ENCODE measurements around the gene TCTN2. TPM values are rescaled to one million over a fixed set of nuclear protein-coding genes. Genes with fewer than 3 reads are reported as not detected.

TCTN2 gene
- total and polyA plus RNA-seq, 9 of the 15 experiments (the other 6 are each of a cell fraction or from before 2014, with no cell fraction given) = 0.58 to 5.5 (median 3.6) TPM

- TF ChIP-seq NKRF (IDR thresholded peaks at IDR 0.05; ENCODE audit: borderline replicate concordance) = no peak
- TF ChIP-seq, protein P1, sequence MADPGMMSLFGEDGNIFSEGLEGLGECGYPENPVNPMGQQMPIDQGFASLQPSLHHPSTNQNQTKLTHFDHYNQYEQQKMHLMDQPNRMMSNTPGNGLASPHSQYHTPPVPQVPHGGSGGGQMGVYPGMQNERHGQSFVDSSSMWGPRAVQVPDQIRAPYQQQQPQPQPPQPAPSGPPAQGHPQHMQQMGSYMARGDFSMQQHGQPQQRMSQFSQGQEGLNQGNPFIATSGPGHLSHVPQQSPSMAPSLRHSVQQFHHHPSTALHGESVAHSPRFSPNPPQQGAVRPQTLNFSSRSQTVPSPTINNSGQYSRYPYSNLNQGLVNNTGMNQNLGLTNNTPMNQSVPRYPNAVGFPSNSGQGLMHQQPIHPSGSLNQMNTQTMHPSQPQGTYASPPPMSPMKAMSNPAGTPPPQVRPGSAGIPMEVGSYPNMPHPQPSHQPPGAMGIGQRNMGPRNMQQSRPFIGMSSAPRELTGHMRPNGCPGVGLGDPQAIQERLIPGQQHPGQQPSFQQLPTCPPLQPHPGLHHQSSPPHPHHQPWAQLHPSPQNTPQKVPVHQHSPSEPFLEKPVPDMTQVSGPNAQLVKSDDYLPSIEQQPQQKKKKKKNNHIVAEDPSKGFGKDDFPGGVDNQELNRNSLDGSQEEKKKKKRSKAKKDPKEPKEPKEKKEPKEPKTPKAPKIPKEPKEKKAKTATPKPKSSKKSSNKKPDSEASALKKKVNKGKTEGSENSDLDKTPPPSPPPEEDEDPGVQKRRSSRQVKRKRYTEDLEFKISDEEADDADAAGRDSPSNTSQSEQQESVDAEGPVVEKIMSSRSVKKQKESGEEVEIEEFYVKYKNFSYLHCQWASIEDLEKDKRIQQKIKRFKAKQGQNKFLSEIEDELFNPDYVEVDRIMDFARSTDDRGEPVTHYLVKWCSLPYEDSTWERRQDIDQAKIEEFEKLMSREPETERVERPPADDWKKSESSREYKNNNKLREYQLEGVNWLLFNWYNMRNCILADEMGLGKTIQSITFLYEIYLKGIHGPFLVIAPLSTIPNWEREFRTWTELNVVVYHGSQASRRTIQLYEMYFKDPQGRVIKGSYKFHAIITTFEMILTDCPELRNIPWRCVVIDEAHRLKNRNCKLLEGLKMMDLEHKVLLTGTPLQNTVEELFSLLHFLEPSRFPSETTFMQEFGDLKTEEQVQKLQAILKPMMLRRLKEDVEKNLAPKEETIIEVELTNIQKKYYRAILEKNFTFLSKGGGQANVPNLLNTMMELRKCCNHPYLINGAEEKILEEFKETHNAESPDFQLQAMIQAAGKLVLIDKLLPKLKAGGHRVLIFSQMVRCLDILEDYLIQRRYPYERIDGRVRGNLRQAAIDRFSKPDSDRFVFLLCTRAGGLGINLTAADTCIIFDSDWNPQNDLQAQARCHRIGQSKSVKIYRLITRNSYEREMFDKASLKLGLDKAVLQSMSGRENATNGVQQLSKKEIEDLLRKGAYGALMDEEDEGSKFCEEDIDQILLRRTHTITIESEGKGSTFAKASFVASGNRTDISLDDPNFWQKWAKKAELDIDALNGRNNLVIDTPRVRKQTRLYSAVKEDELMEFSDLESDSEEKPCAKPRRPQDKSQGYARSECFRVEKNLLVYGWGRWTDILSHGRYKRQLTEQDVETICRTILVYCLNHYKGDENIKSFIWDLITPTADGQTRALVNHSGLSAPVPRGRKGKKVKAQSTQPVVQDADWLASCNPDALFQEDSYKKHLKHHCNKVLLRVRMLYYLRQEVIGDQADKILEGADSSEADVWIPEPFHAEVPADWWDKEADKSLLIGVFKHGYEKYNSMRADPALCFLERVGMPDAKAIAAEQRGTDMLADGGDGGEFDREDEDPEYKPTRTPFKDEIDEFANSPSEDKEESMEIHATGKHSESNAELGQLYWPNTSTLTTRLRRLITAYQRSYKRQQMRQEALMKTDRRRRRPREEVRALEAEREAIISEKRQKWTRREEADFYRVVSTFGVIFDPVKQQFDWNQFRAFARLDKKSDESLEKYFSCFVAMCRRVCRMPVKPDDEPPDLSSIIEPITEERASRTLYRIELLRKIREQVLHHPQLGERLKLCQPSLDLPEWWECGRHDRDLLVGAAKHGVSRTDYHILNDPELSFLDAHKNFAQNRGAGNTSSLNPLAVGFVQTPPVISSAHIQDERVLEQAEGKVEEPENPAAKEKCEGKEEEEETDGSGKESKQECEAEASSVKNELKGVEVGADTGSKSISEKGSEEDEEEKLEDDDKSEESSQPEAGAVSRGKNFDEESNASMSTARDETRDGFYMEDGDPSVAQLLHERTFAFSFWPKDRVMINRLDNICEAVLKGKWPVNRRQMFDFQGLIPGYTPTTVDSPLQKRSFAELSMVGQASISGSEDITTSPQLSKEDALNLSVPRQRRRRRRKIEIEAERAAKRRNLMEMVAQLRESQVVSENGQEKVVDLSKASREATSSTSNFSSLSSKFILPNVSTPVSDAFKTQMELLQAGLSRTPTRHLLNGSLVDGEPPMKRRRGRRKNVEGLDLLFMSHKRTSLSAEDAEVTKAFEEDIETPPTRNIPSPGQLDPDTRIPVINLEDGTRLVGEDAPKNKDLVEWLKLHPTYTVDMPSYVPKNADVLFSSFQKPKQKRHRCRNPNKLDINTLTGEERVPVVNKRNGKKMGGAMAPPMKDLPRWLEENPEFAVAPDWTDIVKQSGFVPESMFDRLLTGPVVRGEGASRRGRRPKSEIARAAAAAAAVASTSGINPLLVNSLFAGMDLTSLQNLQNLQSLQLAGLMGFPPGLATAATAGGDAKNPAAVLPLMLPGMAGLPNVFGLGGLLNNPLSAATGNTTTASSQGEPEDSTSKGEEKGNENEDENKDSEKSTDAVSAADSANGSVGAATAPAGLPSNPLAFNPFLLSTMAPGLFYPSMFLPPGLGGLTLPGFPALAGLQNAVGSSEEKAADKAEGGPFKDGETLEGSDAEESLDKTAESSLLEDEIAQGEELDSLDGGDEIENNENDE (IDR thresholded peaks at IDR 0.05; ENCODE audit: low read depth, low read length) = no peak
- peak; percentile 85; the same call in 1 of the 2 replicates for TF ChIP-seq ZNF583 (CRISPR knock-in tag; IDR thresholded peaks at IDR 0.05)
- TF ChIP-seq DEAF1 (CRISPR knock-in tag; IDR thresholded peaks at IDR 0.05) = no peak
- no peak for TF ChIP-seq HMGXB4 (CRISPR knock-in tag; IDR thresholded peaks at IDR 0.05)
- TF ChIP-seq ZNF347 (CRISPR knock-in tag; IDR thresholded peaks at IDR 0.05; ENCODE audit: low read depth) = no peak
- no peak for TF ChIP-seq ETV1 (tag; conservative IDR thresholded peaks at IDR 0.05; ENCODE audit: low read depth)
- TF ChIP-seq ZNF212 (CRISPR knock-in tag; IDR thresholded peaks at IDR 0.05) = no peak
- no peak for TF ChIP-seq HNRNPH1 (optimal IDR thresholded peaks at IDR 0.05; ENCODE audit: low read depth, low read length)
- TF ChIP-seq, protein P2, sequence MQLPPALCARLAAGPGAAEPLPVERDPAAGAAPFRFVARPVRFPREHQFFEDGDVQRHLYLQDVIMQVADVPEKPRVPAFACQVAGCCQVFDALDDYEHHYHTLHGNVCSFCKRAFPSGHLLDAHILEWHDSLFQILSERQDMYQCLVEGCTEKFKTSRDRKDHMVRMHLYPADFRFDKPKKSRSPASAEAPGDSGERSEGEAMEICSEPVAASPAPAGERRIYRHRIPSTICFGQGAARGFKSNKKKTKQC (CRISPR knock-in tag; IDR thresholded peaks at IDR 0.05) = no peak
Measured at GRCh38 chr12:123743002-123743401, 72.1 kb downstream of the TCTN2 start (continued).

All from K562 (cell line).